ENCODE data around the gene PKNOX2.

GRCh38 chr11:125157118-125157733 lies 7.3 kb upstream of the PKNOX2 start:
- TF ChIP-seq POLR2AphosphoS5 (IDR thresholded peaks at IDR 0.05) (no peak), CTCF (IDR thresholded peaks at IDR 0.05) (no peak)

Data from gastroesophageal sphincter (tissue), 3 donors.